Measurements from ENCODE around the gene SLC31A2. TPM values are rescaled to one million over a fixed set of nuclear protein-coding genes. Genes with fewer than 3 reads are reported as not detected.

SLC31A2 gene
- total RNA-seq, 1 experiment from 2014 or later: 15.1 TPM

DNA sequence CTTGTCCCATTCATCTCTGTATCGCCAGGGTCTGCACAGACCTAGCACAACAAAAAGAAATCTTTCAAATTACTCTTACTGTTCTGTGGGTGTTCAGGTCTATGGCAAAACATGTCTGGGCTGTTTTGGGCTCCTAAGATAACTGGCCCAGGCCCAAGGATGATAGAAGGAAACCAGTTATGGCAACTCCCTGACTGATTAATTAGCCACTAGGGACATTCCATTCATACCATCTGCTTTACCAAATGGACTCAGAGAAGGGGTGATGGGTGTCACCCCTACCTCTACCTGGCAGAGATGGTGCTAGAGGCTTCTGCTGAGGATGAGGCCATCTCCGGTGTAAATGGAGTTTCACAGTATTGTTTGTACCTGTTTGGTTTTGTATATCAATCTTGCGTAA, 1.9 kb downstream of the SLC31A2 start:
- Histone ChIP-seq H3F3A (ENCODE audit: insufficient read depth, low read depth) (peaks cover 9% of the 10 kb centered on the region), H3K9me2 (ENCODE audit: insufficient read depth) (no peaks in the 10 kb centered on the region), H3K79me2 (ENCODE audit: low read depth) (no peaks in the 10 kb centered on the region), H3K9me3 (ENCODE audit: insufficient read depth, low read depth) (no peaks in the 10 kb centered on the region), H3K27me3 (ENCODE audit: insufficient read depth, low read depth) (no peaks in the 10 kb centered on the region), H3K4me3 (peak overlapping the region; percentile 77; the same call in 1 of the 2 replicates), H3K36me3 (ENCODE audit: low read depth) (no peaks in the 10 kb centered on the region), H3K4me1 (replicated peaks; ENCODE audit: insufficient read depth) (peaks cover 31% of the 10 kb centered on the region), H2AFZ (no peak overlapping the region), H3K27ac (peak overlapping the region; percentile 43), H4K20me1 (ENCODE audit: insufficient read depth) (no peaks in the 10 kb centered on the region), H3K4me2 (peak overlapping the region; percentile 88)
- peak; percentile 63 to 90 for DNase-seq
- TF ChIP-seq EZH2 (IDR thresholded peaks at IDR 0.05; ENCODE audit: low read depth): no peak
- TF ChIP-seq, protein P1, sequence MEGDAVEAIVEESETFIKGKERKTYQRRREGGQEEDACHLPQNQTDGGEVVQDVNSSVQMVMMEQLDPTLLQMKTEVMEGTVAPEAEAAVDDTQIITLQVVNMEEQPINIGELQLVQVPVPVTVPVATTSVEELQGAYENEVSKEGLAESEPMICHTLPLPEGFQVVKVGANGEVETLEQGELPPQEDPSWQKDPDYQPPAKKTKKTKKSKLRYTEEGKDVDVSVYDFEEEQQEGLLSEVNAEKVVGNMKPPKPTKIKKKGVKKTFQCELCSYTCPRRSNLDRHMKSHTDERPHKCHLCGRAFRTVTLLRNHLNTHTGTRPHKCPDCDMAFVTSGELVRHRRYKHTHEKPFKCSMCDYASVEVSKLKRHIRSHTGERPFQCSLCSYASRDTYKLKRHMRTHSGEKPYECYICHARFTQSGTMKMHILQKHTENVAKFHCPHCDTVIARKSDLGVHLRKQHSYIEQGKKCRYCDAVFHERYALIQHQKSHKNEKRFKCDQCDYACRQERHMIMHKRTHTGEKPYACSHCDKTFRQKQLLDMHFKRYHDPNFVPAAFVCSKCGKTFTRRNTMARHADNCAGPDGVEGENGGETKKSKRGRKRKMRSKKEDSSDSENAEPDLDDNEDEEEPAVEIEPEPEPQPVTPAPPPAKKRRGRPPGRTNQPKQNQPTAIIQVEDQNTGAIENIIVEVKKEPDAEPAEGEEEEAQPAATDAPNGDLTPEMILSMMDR (conservative IDR thresholded peaks at IDR 0.05): no peak
- CTCF ChIA-PET: interaction anchor here (0.6 to 0.7 kb wide), 2 partner anchors 112 to 1879 kb away, joined by 5 to 6 read pairs; no protein-coding TSS in a partner anchor
- intact Hi-C loops (cut with micrococcal nuclease; ENCODE audit: unreplicated experiment): loop anchor here (1.0 to 10.0 kb wide), 4 partner anchors 15 to 190 kb away; partner anchors contain the start of genes CDC26, FKBP15, PRPF4 and SLC31A1
- POLR2A ChIA-PET (ENCODE audit: unreplicated experiment): interaction anchor here (0.5 kb wide), 1 partner anchor 68 kb away, joined by 3 read pairs; the partner anchor contains the start of genes FKBP15 and SLC31A1
- BruUV-seq (replicated peaks): no TSS peak

DNA sequence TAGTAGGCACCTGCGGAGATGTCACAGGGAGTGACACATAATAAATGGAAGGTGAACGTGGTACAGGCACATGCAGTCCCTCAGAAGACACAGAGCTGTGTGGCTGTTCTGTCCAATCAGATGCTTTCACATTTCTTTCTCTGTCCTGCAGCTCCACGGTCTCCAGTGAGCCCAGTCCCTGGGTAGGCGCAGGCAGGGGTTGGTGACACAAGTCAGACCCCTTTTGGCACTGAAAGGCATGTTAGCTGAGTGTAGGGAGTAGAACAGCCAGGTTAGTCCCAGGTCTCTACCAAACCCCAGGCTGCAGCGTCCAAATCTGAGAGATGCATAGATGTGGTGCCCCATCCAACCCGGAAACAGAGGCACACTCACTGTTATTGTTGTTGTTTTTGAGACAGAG, 2.8 kb downstream of the SLC31A2 start:
- Histone ChIP-seq H3K4me3 (no peak overlapping the region), H3K9me3 (ENCODE audit: insufficient read depth, low read depth) (no peaks in the 10 kb centered on the region), H3K27me3 (ENCODE audit: insufficient read depth, low read depth) (no peaks in the 10 kb centered on the region), H3K4me1 (replicated peaks; ENCODE audit: insufficient read depth) (peaks cover 31% of the 10 kb centered on the region), H3K27ac (no peak overlapping the region), H3K79me2 (ENCODE audit: low read depth) (no peaks in the 10 kb centered on the region), H4K20me1 (ENCODE audit: insufficient read depth) (no peaks in the 10 kb centered on the region), H3F3A (ENCODE audit: insufficient read depth, low read depth) (peaks cover 9% of the 10 kb centered on the region), H2AFZ (no peak overlapping the region), H3K9me2 (ENCODE audit: insufficient read depth) (no peaks in the 10 kb centered on the region), H3K4me2 (peak overlapping the region; percentile 88), H3K36me3 (ENCODE audit: low read depth) (no peaks in the 10 kb centered on the region)
- CTCF ChIA-PET: interaction anchor here (0.7 kb wide), 1 partner anchor 1878 kb away, joined by 5 read pairs; no protein-coding TSS in a partner anchor
- no TSS peak for BruUV-seq (replicated peaks)
- POLR2A ChIA-PET (ENCODE audit: unreplicated experiment): no interaction called here
- DNase-seq: no peak
- TF ChIP-seq EZH2 (IDR thresholded peaks at IDR 0.05; ENCODE audit: low read depth): no peak
- TF ChIP-seq, protein P1 (conservative IDR thresholded peaks at IDR 0.05): no peak
- intact Hi-C loops (cut with micrococcal nuclease; ENCODE audit: unreplicated experiment): loop anchor here (2.0 to 10.0 kb wide), 3 partner anchors 67 to 189 kb away; partner anchors contain the start of genes CDC26, FKBP15, PRPF4 and SLC31A1

DNA sequence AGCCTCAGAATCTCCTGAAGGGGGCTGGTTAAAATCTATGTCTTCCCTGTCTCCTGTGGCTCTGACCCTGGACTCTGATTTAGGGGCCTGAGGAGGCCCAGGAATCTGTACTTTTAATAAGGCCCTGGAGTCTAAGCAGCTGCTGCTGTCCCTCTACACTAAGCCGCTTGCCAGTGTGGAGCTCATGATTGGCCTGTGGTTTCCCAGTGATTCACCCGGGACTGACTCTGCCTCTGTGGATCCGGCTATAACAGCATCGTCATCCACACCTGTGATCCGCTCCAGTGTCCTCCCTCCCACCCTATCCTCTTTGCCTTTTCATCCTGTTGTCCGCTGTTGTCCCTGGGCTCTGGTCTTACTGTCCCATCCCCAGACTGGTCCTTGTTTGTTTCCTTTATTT, 3.7 kb downstream of the SLC31A2 start:
- no peak for DNase-seq
- Histone ChIP-seq H3K4me2 (no peak overlapping the region), H3K27ac (no peak overlapping the region), H4K20me1 (ENCODE audit: insufficient read depth) (no peaks in the 10 kb centered on the region), H3K9me3 (ENCODE audit: insufficient read depth, low read depth) (no peaks in the 10 kb centered on the region), H3K4me3 (no peak overlapping the region), H3F3A (ENCODE audit: insufficient read depth, low read depth) (peaks cover 9% of the 10 kb centered on the region), H3K4me1 (replicated peaks; ENCODE audit: insufficient read depth) (peaks cover 31% of the 10 kb centered on the region), H3K9me2 (ENCODE audit: insufficient read depth) (no peaks in the 10 kb centered on the region), H3K27me3 (ENCODE audit: insufficient read depth, low read depth) (no peaks in the 10 kb centered on the region), H3K36me3 (ENCODE audit: low read depth) (no peaks in the 10 kb centered on the region), H3K79me2 (ENCODE audit: low read depth) (no peaks in the 10 kb centered on the region), H2AFZ (no peak overlapping the region)
- intact Hi-C loops (cut with micrococcal nuclease; ENCODE audit: unreplicated experiment): loop anchor here (5.0 to 10.0 kb wide), 2 partner anchors 120 to 188 kb away; partner anchors contain the start of genes CDC26, PRPF4 and WDR31
- TF ChIP-seq, protein P1 (conservative IDR thresholded peaks at IDR 0.05): no peak
- no peak for TF ChIP-seq EZH2 (IDR thresholded peaks at IDR 0.05; ENCODE audit: low read depth)
- ChIA-PET POLR2A (ENCODE audit: unreplicated experiment) (interaction anchor here (0.7 kb wide), 1 partner anchor 232 kb away, joined by 3 read pairs; no protein-coding TSS in a partner anchor), CTCF (interaction anchor here (1.1 kb wide), 1 partner anchor 119 kb away, joined by 3 read pairs; no protein-coding TSS in a partner anchor)
- BruUV-seq (replicated peaks): no TSS peak

Measured in PC-9 (cell line).